BLaER1 (cell line): Measurements from ENCODE around the gene GULP1.

Experiments used
- H3K27ac ChIP-seq: shearing (Covaris generic); formaldehyde crosslinking; 2 replicates; pipeline ENCODE4 v1.8.1; 2022
- H3K27me3 ChIP-seq: shearing (Covaris generic); formaldehyde crosslinking; 2 replicates; pipeline ENCODE4 v1.8.1; 2022
- H3K36me3 ChIP-seq: shearing (Covaris generic); formaldehyde crosslinking; 2 replicates; pipeline ENCODE4 v1.8.1; 2022
- H3K4me1 ChIP-seq: shearing (Covaris generic); formaldehyde crosslinking; 2 replicates; pipeline ENCODE4 v1.8.1; 2022
- H3K4me2 ChIP-seq: shearing (Covaris generic); formaldehyde crosslinking; 2 replicates; pipeline ENCODE4 v1.8.1; 2022
- H3K4me3 ChIP-seq: shearing (Covaris generic); formaldehyde crosslinking; 2 replicates; pipeline ENCODE4 v1.8.1; 2022
- H3K9ac ChIP-seq: shearing (Covaris generic); formaldehyde crosslinking; 2 replicates; pipeline ENCODE4 v1.8.1; 2022
- H3K9me3 ChIP-seq: shearing (Covaris generic); formaldehyde crosslinking; 2 replicates; pipeline ENCODE4 v1.8.1; 2022
- H4K20me1 ChIP-seq: shearing (Covaris generic); formaldehyde crosslinking; 2 replicates; pipeline ENCODE4 v1.8.1; 2022
- Cebpa-rat ChIP-seq: shearing (Covaris generic); IDR thresholded peaks from 2 replicates; pipeline ENCODE4 v1.8.1; 2022

GULP1 gene

GRCh38 chr2:188492751-188493150 is 201.1 kb downstream of the GULP1 start:
- TF ChIP-seq Cebpa-rat: no peak
- H3K27me3 ChIP-seq: no peaks in the 10 kb centered on the region

GRCh38 chr2:188494906-188495305 is 203.2 kb downstream of the GULP1 start:
- no peaks in the 10 kb centered on the region for H4K20me1 ChIP-seq
- H3K4me3 ChIP-seq: no peak overlapping the region
- no peak overlapping the region for H3K9ac ChIP-seq
- H3K9me3 ChIP-seq: no peaks in the 10 kb centered on the region
- TF ChIP-seq Cebpa-rat: no peak
- no peak overlapping the region for H3K4me2 ChIP-seq
- H3K4me1 ChIP-seq: no peaks in the 10 kb centered on the region
- no peak overlapping the region for H3K27ac ChIP-seq
- H3K36me3 ChIP-seq: no peaks in the 10 kb centered on the region
- H3K27me3 ChIP-seq: no peaks in the 10 kb centered on the region

More at GRCh38 chr2:188492751-188493150, 201.1 kb downstream of the GULP1 start:
- Histone ChIP-seq H3K9ac (no peak overlapping the region), H3K36me3 (no peaks in the 10 kb centered on the region), H4K20me1 (no peaks in the 10 kb centered on the region), H3K9me3 (no peaks in the 10 kb centered on the region), H3K4me3 (no peak overlapping the region), H3K4me2 (no peak overlapping the region), H3K4me1 (no peaks in the 10 kb centered on the region), H3K27ac (no peak overlapping the region)

GRCh38 chr2:188495969-188496431 is 204.3 kb downstream of the GULP1 start:
- TF ChIP-seq Cebpa-rat: no peak
- Histone ChIP-seq H3K4me3 (no peak overlapping the region), H3K9me3 (no peaks in the 10 kb centered on the region), H3K27ac (no peak overlapping the region), H3K9ac (no peak overlapping the region), H4K20me1 (no peaks in the 10 kb centered on the region), H3K36me3 (no peaks in the 10 kb centered on the region), H3K27me3 (no peaks in the 10 kb centered on the region), H3K4me1 (no peaks in the 10 kb centered on the region), H3K4me2 (no peak overlapping the region)

GRCh38 chr2:188497726-188498125 is 206.1 kb downstream of the GULP1 start:
- no peak for TF ChIP-seq Cebpa-rat
- Histone ChIP-seq H3K9me3 (no peaks in the 10 kb centered on the region), H3K9ac (no peak overlapping the region), H3K27me3 (no peaks in the 10 kb centered on the region), H4K20me1 (no peaks in the 10 kb centered on the region), H3K36me3 (no peaks in the 10 kb centered on the region), H3K4me3 (no peak overlapping the region), H3K4me1 (no peaks in the 10 kb centered on the region), H3K4me2 (no peak overlapping the region), H3K27ac (no peak overlapping the region)

GRCh38 chr2:188503975-188504374 is 212.3 kb downstream of the GULP1 start:
- no peaks in the 10 kb centered on the region for H3K27me3 ChIP-seq
- H3K4me3 ChIP-seq: no peak overlapping the region
- no peak overlapping the region for H3K9ac ChIP-seq
- no peak overlapping the region for H3K4me2 ChIP-seq
- H3K27ac ChIP-seq: no peak overlapping the region
- H4K20me1 ChIP-seq: no peaks in the 10 kb centered on the region
- H3K4me1 ChIP-seq: no peaks in the 10 kb centered on the region
- no peaks in the 10 kb centered on the region for H3K9me3 ChIP-seq
- no peak for TF ChIP-seq Cebpa-rat
- H3K36me3 ChIP-seq: no peaks in the 10 kb centered on the region

GRCh38 chr2:188506843-188507242 is 215.2 kb downstream of the GULP1 start:
- Histone ChIP-seq H3K9ac (no peak overlapping the region), H3K27me3 (no peaks in the 10 kb centered on the region), H3K4me3 (no peak overlapping the region), H3K4me2 (no peak overlapping the region), H3K9me3 (no peaks in the 10 kb centered on the region), H3K4me1 (no peaks in the 10 kb centered on the region), H3K36me3 (no peaks in the 10 kb centered on the region), H3K27ac (no peak overlapping the region), H4K20me1 (no peaks in the 10 kb centered on the region)
- TF ChIP-seq Cebpa-rat: no peak

- no peaks in the 10 kb centered on the region for H3K36me3 ChIP-seq
- H4K20me1 ChIP-seq: no peaks in the 10 kb centered on the region
- no peaks in the 10 kb centered on the region for H3K4me1 ChIP-seq
- H3K9me3 ChIP-seq: no peaks in the 10 kb centered on the region
- no peaks in the 10 kb centered on the region for H3K27me3 ChIP-seq
- H3K4me2 ChIP-seq: no peak overlapping the region
- TF ChIP-seq Cebpa-rat: no peak
- H3K9ac ChIP-seq: no peak overlapping the region
- H3K27ac ChIP-seq: no peak overlapping the region
- H3K4me3 ChIP-seq: no peak overlapping the region
Observed at GRCh38 chr2:188511346-188511745, 219.7 kb downstream of the GULP1 start.

- H3K9me3 ChIP-seq: no peaks in the 10 kb centered on the region
- no peak overlapping the region for H3K4me2 ChIP-seq
- H3K9ac ChIP-seq: no peak overlapping the region
- H4K20me1 ChIP-seq: no peaks in the 10 kb centered on the region
- no peaks in the 10 kb centered on the region for H3K27me3 ChIP-seq
- no peaks in the 10 kb centered on the region for H3K4me1 ChIP-seq
- H3K36me3 ChIP-seq: no peaks in the 10 kb centered on the region
- no peak overlapping the region for H3K4me3 ChIP-seq
- TF ChIP-seq Cebpa-rat: no peak
- no peak overlapping the region for H3K27ac ChIP-seq
Observed at GRCh38 chr2:188512456-188512855, 220.8 kb downstream of the GULP1 start.

- no peak overlapping the region for H3K4me3 ChIP-seq
- H3K4me2 ChIP-seq: no peak overlapping the region
- no peaks in the 10 kb centered on the region for H4K20me1 ChIP-seq
- no peaks in the 10 kb centered on the region for H3K36me3 ChIP-seq
- H3K27ac ChIP-seq: no peak overlapping the region
- H3K9ac ChIP-seq: no peak overlapping the region
- H3K4me1 ChIP-seq: no peaks in the 10 kb centered on the region
- no peaks in the 10 kb centered on the region for H3K9me3 ChIP-seq
- no peaks in the 10 kb centered on the region for H3K27me3 ChIP-seq
- no peak for TF ChIP-seq Cebpa-rat
Observed at GRCh38 chr2:188515918-188516317, 224.2 kb downstream of the GULP1 start.

GRCh38 chr2:188517549-188518215 is 226.0 kb downstream of the GULP1 start:
- H3K27me3 ChIP-seq: no peaks in the 10 kb centered on the region
- H3K4me2 ChIP-seq: no peak overlapping the region
- no peaks in the 10 kb centered on the region for H3K36me3 ChIP-seq

GRCh38 chr2:188518381-188518780 is 226.7 kb downstream of the GULP1 start:
- H3K36me3 ChIP-seq: no peaks in the 10 kb centered on the region

More at GRCh38 chr2:188517549-188518215, 226.0 kb downstream of the GULP1 start:
- H3K27ac ChIP-seq: no peak overlapping the region
- H3K9ac ChIP-seq: no peak overlapping the region
- no peaks in the 10 kb centered on the region for H4K20me1 ChIP-seq
- no peak overlapping the region for H3K4me3 ChIP-seq
- no peak for TF ChIP-seq Cebpa-rat
- no peaks in the 10 kb centered on the region for H3K9me3 ChIP-seq
- no peaks in the 10 kb centered on the region for H3K4me1 ChIP-seq

More at GRCh38 chr2:188518381-188518780, 226.7 kb downstream of the GULP1 start:
- H3K4me2 ChIP-seq: no peak overlapping the region
- H3K4me3 ChIP-seq: no peak overlapping the region
- H3K27ac ChIP-seq: no peak overlapping the region
- no peaks in the 10 kb centered on the region for H3K27me3 ChIP-seq
- H3K9me3 ChIP-seq: no peaks in the 10 kb centered on the region
- no peaks in the 10 kb centered on the region for H3K4me1 ChIP-seq
- H4K20me1 ChIP-seq: no peaks in the 10 kb centered on the region
- TF ChIP-seq Cebpa-rat: no peak
- H3K9ac ChIP-seq: no peak overlapping the region
